HG02610 (cell line): Measurements from ENCODE around the gene JMJD1C.
A peak's percentile ranks its signal among the peaks of the same experiment; 100 is the strongest.

Source experiments
- ATAC-seq: cut with Tn5 transposase; IDR thresholded peaks from one replicate; pipeline ENCODE4 v1.9.1; 2021; ENCODE audit warnings: mild to moderate bottlenecking, moderate library complexity; ENCODE audit not compliant: unreplicated experiment

JMJD1C gene

GRCh38 chr10:63264617-63265221, 201.1 kb downstream of the JMJD1C start:
- no peak for ATAC-seq

- no peak for ATAC-seq
These were observed 203.2 kb downstream of the JMJD1C start for GRCh38 chr10:63262430-63263073.

- ATAC-seq: peak; percentile 63
These were observed 204.3 kb downstream of the JMJD1C start for GRCh38 chr10:63261496-63261895.

GRCh38 chr10:63260860-63261251, 204.9 kb downstream of the JMJD1C start:
- no peak for ATAC-seq

- no peak for ATAC-seq
These were observed 205.5 kb downstream of the JMJD1C start for GRCh38 chr10:63260103-63260859.

- no peak for ATAC-seq
These were observed 206.7 kb downstream of the JMJD1C start for GRCh38 chr10:63258920-63259678.

- ATAC-seq: no peak
These were observed 208.0 kb downstream of the JMJD1C start for GRCh38 chr10:63257778-63258177.

GRCh38 chr10:63256009-63256773, 209.6 kb downstream of the JMJD1C start:
- ATAC-seq: no peak

- no peak for ATAC-seq
These were observed 210.5 kb downstream of the JMJD1C start for GRCh38 chr10:63255316-63255715.

- ATAC-seq: no peak
These were observed 212.7 kb downstream of the JMJD1C start for GRCh38 chr10:63253040-63253439.

- no peak for ATAC-seq
These were observed 213.5 kb downstream of the JMJD1C start for GRCh38 chr10:63252095-63252762.

GRCh38 chr10:63250032-63250431, 215.7 kb downstream of the JMJD1C start:
- ATAC-seq: no peak

- no peak for ATAC-seq
These were observed 218.0 kb downstream of the JMJD1C start for GRCh38 chr10:63247771-63248170.

GRCh38 chr10:63246356-63246755, 219.4 kb downstream of the JMJD1C start:
- ATAC-seq: no peak

- ATAC-seq: no peak
These were observed 223.9 kb downstream of the JMJD1C start for GRCh38 chr10:63241841-63242281.

GRCh38 chr10:63240807-63241206, 225.0 kb downstream of the JMJD1C start:
- ATAC-seq: no peak

- no peak for ATAC-seq
These were observed 227.3 kb downstream of the JMJD1C start for GRCh38 chr10:63238501-63238900.

GRCh38 chr10:63237396-63237795, 228.4 kb downstream of the JMJD1C start:
- no peak for ATAC-seq

GRCh38 chr10:63236113-63236935, 229.5 kb downstream of the JMJD1C start:
- peak; percentile 96 for ATAC-seq
